B cell (primary cell): ENCODE results near the gene RUVBL1. TPM values are rescaled to one million over a fixed set of nuclear protein-coding genes. Genes with fewer than 3 reads are reported as not detected.

Source experiments
- ATAC-seq: fragments of 200-7000 bp; cut with Tn5 transposase; one replicate; pipeline ENCODE4 v1.10.0; 2021; ENCODE audit warnings: low read depth, mild to moderate bottlenecking, moderate number of reproducible peaks, moderate library complexity
- CTCF ChIA-PET: fragments of 350-600 bp; sonication (Branson Sonifier 250); formaldehyde crosslinking; loops from one replicate; lab custom pipeline; 2021; ENCODE audit warnings: antibody characterized with exemption, inconsistent platforms; lab: Charles Lee
- POLR2A ChIA-PET: fragments of 350-600 bp; sonication (Branson Sonifier 250); formaldehyde crosslinking; loops from one replicate; lab custom pipeline; 2021; ENCODE audit warnings: antibody characterized with exemption; lab: Charles Lee
- DNase-seq: peaks from one replicate; pipeline ENCODE4 v3.0.0; 2013
- H2AFZ ChIP-seq: 2 replicates; pipeline ENCODE4 v1.6.1; 2012; ENCODE audit warnings: mild to moderate bottlenecking, low read depth, low read length; ENCODE audit not compliant: insufficient read depth, poor library complexity, severe bottlenecking
- H3K27ac ChIP-seq, 2 donors: 1 replicate in 1 of 2; 2 replicates in 1 of 2; pipeline ENCODE4 v1.5.1; 2012 to 2013; ENCODE audit warnings: low read length in 2 of 2, mild to moderate bottlenecking in 2 of 2, moderate library complexity in 1 of 2
- H3K27me3 ChIP-seq, 4 experiments: fragments of 200-600 bp in 1 of 4; sonication (generic) in 1 of 4; replicated peaks in 1 of 4; 1 replicate in 2 of 4; 2 replicates in 2 of 4; pipeline versions ENCODE4 v1.6.1 to v1.7.0; 2013 to 2016; ENCODE audit warnings: low read length in 3 of 4, mild to moderate bottlenecking in 2 of 4, mixed read lengths in 1 of 4, moderate library complexity in 1 of 4; ENCODE audit not compliant: insufficient read depth in 4 of 4, control insufficient read depth in 3 of 4; ENCODE audit errors: control extremely low read depth in 1 of 4
- H3K36me3 ChIP-seq, 2 experiments: replicated peaks in 1 of 2; 1 replicate in 1 of 2; 2 replicates in 1 of 2; pipeline versions ENCODE4 v1.6.1 to v1.7.1; 2013; ENCODE audit warnings: low read length in 1 of 2; ENCODE audit not compliant: insufficient read depth in 2 of 2, control insufficient read depth in 1 of 2; ENCODE audit errors: control extremely low read depth in 1 of 2, extremely low read depth in 1 of 2
- H3K4me1 ChIP-seq, 2 donors: fragments of 200-600 bp in 1 of 2; sonication (generic) in 1 of 2; 1 replicate in 1 of 2; 2 replicates in 1 of 2; pipeline versions ENCODE4 v1.5.1 to v1.6.1; 2013 to 2017; ENCODE audit warnings: low read length in 2 of 2; ENCODE audit not compliant: control insufficient read depth in 2 of 2, insufficient read depth in 2 of 2
- H3K4me2 ChIP-seq: replicated peaks from 2 replicates; pipeline ENCODE3; 2012; ENCODE audit warnings: mild to moderate bottlenecking, low read depth, low read length; ENCODE audit not compliant: poor library complexity, severe bottlenecking
- H3K4me3 ChIP-seq, 5 experiments: fragments of 200-600 bp in 1 of 5; sonication (generic) in 1 of 5; 1 replicate in 3 of 5; 2 replicates in 2 of 5; pipeline versions ENCODE4 v1.5.1 to v1.7.0; 2011 to 2016; ENCODE audit warnings: low read length in 4 of 5, mild to moderate bottlenecking in 4 of 5, low read depth in 2 of 5, control low read depth in 1 of 5, moderate library complexity in 1 of 5; ENCODE audit not compliant: insufficient read depth in 1 of 5; ENCODE audit errors: control extremely low read depth in 1 of 5, extremely low read depth in 1 of 5
- H3K79me2 ChIP-seq: fragments of 200-600 bp; sonication (generic); one replicate; pipeline ENCODE4 v1.6.0; 2016; ENCODE audit warnings: low read length; ENCODE audit not compliant: control insufficient read depth, insufficient read depth
- H3K9ac ChIP-seq: fragments of 200-600 bp; sonication (generic); 2 replicates; pipeline ENCODE4 v1.6.1; 2017; ENCODE audit warnings: mild to moderate bottlenecking, low read length, moderate library complexity
- H3K9me3 ChIP-seq, 3 donors: one replicate each; pipeline versions ENCODE4 v1.6.1 to v1.7.1; 2013; ENCODE audit warnings: low read length in 2 of 3; ENCODE audit not compliant: control insufficient read depth in 2 of 3, insufficient read depth in 1 of 3; ENCODE audit errors: control extremely low read depth in 1 of 3
- H4K20me1 ChIP-seq: 2 replicates; pipeline ENCODE4 v1.6.0; 2012; ENCODE audit warnings: mild to moderate bottlenecking, low read length; ENCODE audit not compliant: insufficient read depth, control insufficient read depth, poor library complexity, severe bottlenecking
- H3K27ac Mint-ChIP-seq: one replicate; pipeline ENCODE4 v1.8.0; 2021; ENCODE audit warnings: mixed read lengths
- H3K27me3 Mint-ChIP-seq: one replicate; pipeline ENCODE4 v1.8.0; 2021; ENCODE audit warnings: mixed read lengths
- H3K4me1 Mint-ChIP-seq: one replicate; pipeline ENCODE4 v1.8.0; 2021; ENCODE audit warnings: mixed read lengths
- H3K4me3 Mint-ChIP-seq: one replicate; pipeline ENCODE4 v1.8.0; 2021; ENCODE audit warnings: mixed read lengths
- H3K9me3 Mint-ChIP-seq: one replicate; pipeline ENCODE4 v1.8.0; 2022; ENCODE audit warnings: mixed read lengths; ENCODE audit not compliant: insufficient read depth
- CTCF ChIP-seq: fragments of 200-600 bp; IDR thresholded peaks from one replicate; pipeline ENCODE4 v1.8.0; 2022; ENCODE audit warnings: antibody characterized with exemption, mild to moderate bottlenecking
- EZH2 ChIP-seq: IDR thresholded peaks from 2 replicates; pipeline ENCODE4 v1.6.1; 2012; ENCODE audit warnings: borderline replicate concordance, low read depth, mild to moderate bottlenecking, moderate library complexity, low read length; ENCODE audit not compliant: insufficient read depth, poor library complexity, severe bottlenecking
- WGBS: methylation state at CpG from one replicate; pipeline ENCODE4 v1.1.5; 2013; ENCODE audit warnings: missing lambda C conversion rate; ENCODE audit not compliant: insufficient coverage; 5-methylcytosine and 5-hydroxymethylcytosine counted together
- intact Hi-C: fragments of 100-400 bp; cut with micrococcal nuclease; formaldehyde crosslinking; loops from one replicate; pipeline ENCODE4 v1.10.0; 2022
- polyA plus RNA-seq: library from polyadenylated mRNA; depleted of rRNA; stranded (reverse); fragments of >200 nt; gene quantifications from 2 replicates; pipeline ENCODE4 v1.2.3, GENCODE V29; 2012
- total RNA-seq, 2 donors: library from RNA; stranded (reverse); fragments of 120-200 nt in 1 of 2; gene quantifications; 1 replicate in 1 of 2; 2 replicates in 1 of 2; pipeline versions ENCODE4 v1.2.3 to v1.2.4, GENCODE V29; 2013 to 2022

RUVBL1 gene
- total and polyA plus RNA-seq, 2 donors (not counting 1 experiment from before 2014, with no cell fraction given) = 20.4 to 20.5 TPM

- Histone ChIP-seq H3K9ac (no peak overlapping the region), H2AFZ (no peak overlapping the region), H3K79me2 (no peaks in the 10 kb centered on the region), H3K4me2 (no peak overlapping the region), H3K27me3 (peaks cover 0 to 8% (median 1%) of the 10 kb centered on the region in 4 experiments), H3K36me3 (peaks cover under 1 to 53% of the 10 kb centered on the region in 2 experiments), H3K9me3 (peaks cover 0 to 3% (median 0%) of the 10 kb centered on the region in 3 donors), H3K4me3 (no peak overlapping the region), H3K4me1 (peaks cover 12 to 17% of the 10 kb centered on the region in 2 donors), H3K27ac (no peak overlapping the region), H4K20me1 (peaks cover 23% of the 10 kb centered on the region)
- ATAC-seq (no peak), DNase-seq (no peak)
- TF ChIP-seq CTCF (no peak), EZH2 (no peak)
- H3K27me3 Mint-ChIP-seq = no peaks in the 10 kb centered on the region
- WGBS = 87% methylated on average over 9 of the region's 11 CpGs
- no peak overlapping the region for H3K27ac Mint-ChIP-seq
- intact Hi-C loops = no loop called here
- no peaks in the 10 kb centered on the region for H3K9me3 Mint-ChIP-seq
- ChIA-PET POLR2A (no interaction called here), CTCF (interaction anchor here (1.5 kb wide), 1 partner anchor 8 kb away, joined by 4 read pairs; no protein-coding TSS in a partner anchor)
- H3K4me1 Mint-ChIP-seq = peaks cover 10% of the 10 kb centered on the region
- H3K4me3 Mint-ChIP-seq = no peak overlapping the region
These were observed 51.7 kb downstream of the RUVBL1 start for GRCh38 chr3:128071771-128072453.

- no peak overlapping the region for H2AFZ ChIP-seq
- no peak overlapping the region for H3K27ac ChIP-seq
- TF ChIP-seq EZH2 = no peak
- TF ChIP-seq CTCF = no peak
- peaks cover 2 to 62% of the 10 kb centered on the region in 2 experiments for H3K36me3 ChIP-seq
- no peak for ATAC-seq
- H3K4me2 ChIP-seq = no peak overlapping the region
- H3K79me2 ChIP-seq = no peaks in the 10 kb centered on the region
- H3K9me3 ChIP-seq = peaks cover 0 to 3% (median 0%) of the 10 kb centered on the region in 3 donors
- intact Hi-C loops = no loop called here
- no peak overlapping the region for H3K9ac ChIP-seq
- POLR2A ChIA-PET = no interaction called here
- Mint-ChIP-seq H3K4me3 (no peak overlapping the region), H3K4me1 (peaks cover 7% of the 10 kb centered on the region), H3K27me3 (no peaks in the 10 kb centered on the region), H3K27ac (no peak overlapping the region), H3K9me3 (no peaks in the 10 kb centered on the region)
- H4K20me1 ChIP-seq = peaks cover 26% of the 10 kb centered on the region
- DNase-seq = no peak
- H3K4me3 ChIP-seq = no peak overlapping the region
- 97% methylated on average over 11 of the region's 13 CpGs for WGBS
- H3K27me3 ChIP-seq = peaks cover 0 to 1% (median 0%) of the 10 kb centered on the region in 4 experiments
- H3K4me1 ChIP-seq = peaks cover 7 to 11% of the 10 kb centered on the region in 2 donors
- CTCF ChIA-PET = interaction anchor here (1.5 kb wide), 1 partner anchor 9 kb away, joined by 4 read pairs; no protein-coding TSS in a partner anchor
These were observed 52.6 kb downstream of the RUVBL1 start for GRCh38 chr3:128070898-128071591.
